Heart left ventricle (tissue), 13 donors: ENCODE results near the gene NECAB2.

ENCODE experiments used
- POLR2A ChIP-seq, 2 donors: fragments of 450-650 bp; IDR thresholded peaks; one replicate each; pipeline ENCODE4 v1.6.1; 2017; ENCODE audit warnings: antibody characterized with exemption in 2 of 2, mild to moderate bottlenecking in 2 of 2, moderate library complexity in 2 of 2
- TF ChIP-seq, protein P1 (sequence below), 12 donors: fragments of 200-600 bp; sonication (generic) in 4 of 12; IDR thresholded peaks; one replicate each; pipeline versions ENCODE4 v1.5.0 to v1.8.0; 2018 to 2022; ENCODE audit warnings: antibody characterized with exemption in 12 of 12, mild to moderate bottlenecking in 5 of 12
- donor health status: ischemic (EF 13 %, LVEDD 7.1; RV severe dilation, severe dysfunction).
- donor health status: DM: no; HTN: yes; CAD: no.
- donor health status: DM: no; HTN: no; CAD: no.
- donor health status: ischemic (EF 25% LVEDD 6.9; RV normal size, moderate dysfunction).
- donor health status: ischemic (EF 25% LVEDD 5.7; RV mildly dilated, moderate dysfunction).
- donor health status: ischemic (EF 35%, LVEDD 5.7; RV mildly dilated, moderate dysfunction).
- donor health status: nonischemic (EF 11% LVEDD 7.7; RV severe dilation, severe dysfunction).
- donor health status: DM: yes; HTN: yes; CAD: no.
- donor health status: PGD.
- donor health status: ischemic (EF 29% LVEDD 5.4; RV normal size, mild dysfunction).
- donor health status: nonischemic (EF 23%, LVEDD 6.1; RV moderate dilation, normal function).

DNA sequence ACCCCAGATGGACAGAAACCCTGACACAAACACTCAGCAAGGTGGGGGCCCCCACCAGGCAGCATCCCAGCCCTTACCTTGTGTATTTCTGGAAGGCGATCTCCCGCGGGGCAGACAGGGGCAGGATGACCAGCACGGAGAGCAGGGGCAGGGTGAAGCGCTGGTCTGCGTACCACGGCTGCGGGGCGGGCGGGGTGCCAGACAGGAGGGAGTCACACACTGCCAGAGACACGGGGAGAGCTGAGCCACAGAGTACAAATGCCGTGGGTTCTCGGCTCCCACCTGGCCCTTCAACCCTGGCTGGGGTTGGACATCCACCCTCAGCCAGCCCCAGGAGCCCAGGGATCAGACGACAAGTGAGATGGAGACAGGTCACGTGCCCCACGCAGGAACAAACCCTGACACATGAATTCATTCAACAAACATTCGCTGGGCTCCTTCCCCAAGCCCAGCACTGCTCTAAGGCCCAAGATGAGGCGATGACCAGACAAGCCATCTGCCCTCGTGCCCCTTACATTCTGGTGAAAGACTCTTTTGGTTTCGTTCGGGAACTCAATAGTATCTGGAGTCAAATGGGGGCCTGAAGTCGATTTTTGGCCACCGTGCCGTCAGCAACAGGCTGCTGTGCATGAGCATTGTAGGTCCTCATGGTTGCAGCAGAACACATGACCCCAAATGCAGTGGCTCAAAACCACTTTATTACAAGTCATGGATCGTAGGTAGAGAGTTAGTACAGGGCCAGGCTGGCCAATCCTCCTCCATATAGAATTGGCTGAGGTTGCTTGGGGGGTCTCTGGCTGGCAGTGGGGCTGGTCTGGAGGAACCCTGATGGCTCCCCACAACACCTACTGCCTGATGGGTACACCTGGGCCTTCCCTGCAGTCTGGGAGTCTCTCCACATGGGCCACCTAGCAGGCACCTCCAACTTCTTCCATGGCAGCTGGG, 65.5 kb downstream of the NECAB2 start:
- no peak for TF ChIP-seq POLR2A (IDR thresholded peaks at IDR 0.05)
- TF ChIP-seq, protein P1, sequence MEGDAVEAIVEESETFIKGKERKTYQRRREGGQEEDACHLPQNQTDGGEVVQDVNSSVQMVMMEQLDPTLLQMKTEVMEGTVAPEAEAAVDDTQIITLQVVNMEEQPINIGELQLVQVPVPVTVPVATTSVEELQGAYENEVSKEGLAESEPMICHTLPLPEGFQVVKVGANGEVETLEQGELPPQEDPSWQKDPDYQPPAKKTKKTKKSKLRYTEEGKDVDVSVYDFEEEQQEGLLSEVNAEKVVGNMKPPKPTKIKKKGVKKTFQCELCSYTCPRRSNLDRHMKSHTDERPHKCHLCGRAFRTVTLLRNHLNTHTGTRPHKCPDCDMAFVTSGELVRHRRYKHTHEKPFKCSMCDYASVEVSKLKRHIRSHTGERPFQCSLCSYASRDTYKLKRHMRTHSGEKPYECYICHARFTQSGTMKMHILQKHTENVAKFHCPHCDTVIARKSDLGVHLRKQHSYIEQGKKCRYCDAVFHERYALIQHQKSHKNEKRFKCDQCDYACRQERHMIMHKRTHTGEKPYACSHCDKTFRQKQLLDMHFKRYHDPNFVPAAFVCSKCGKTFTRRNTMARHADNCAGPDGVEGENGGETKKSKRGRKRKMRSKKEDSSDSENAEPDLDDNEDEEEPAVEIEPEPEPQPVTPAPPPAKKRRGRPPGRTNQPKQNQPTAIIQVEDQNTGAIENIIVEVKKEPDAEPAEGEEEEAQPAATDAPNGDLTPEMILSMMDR (IDR thresholded peaks at IDR 0.05): no peak
